ENCODE results near the gene SHISA9. TPM values are rescaled to one million over a fixed set of nuclear protein-coding genes. Genes with fewer than 3 reads are reported as not detected.

The SHISA9 gene
- total RNA-seq, 6 donors from 2014 or later: 0.13 to 1.7 (median 0.20) TPM; not detected in 2

DNA sequence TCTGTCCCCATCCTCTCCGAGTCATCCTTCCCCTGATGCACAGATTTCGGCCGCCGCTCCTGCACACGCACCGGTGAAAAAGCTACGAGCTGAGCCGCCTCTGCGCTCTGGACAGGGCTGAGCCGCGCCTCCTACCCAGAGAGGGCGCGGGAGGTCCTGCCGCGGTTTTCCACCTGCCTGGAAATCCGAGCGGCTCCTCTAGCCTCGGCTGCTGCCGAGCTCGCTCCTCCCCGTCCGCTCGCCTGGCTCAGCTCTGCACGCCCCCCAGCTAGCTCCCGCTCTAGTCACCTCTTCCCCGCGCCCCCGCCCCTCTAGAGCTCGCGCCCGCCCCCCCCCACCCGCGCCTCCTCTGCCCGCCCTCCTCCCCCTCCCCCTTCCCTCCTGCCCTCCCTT is 198 bp upstream of the SHISA9 start:
- DNase-seq (peak in 1 of 2 donors; percentile 62), ATAC-seq (ENCODE audit: low FRiP score in 2 of 2) (no peak)
- Histone ChIP-seq H3K4me3 (no peak overlapping the region), H3K36me3 (no peaks in the 10 kb centered on the region), H3K27me3 (peaks cover 0 to 39% (median 16%) of the 10 kb centered on the region in 4 donors), H3K9me3 (no peaks in the 10 kb centered on the region), H3K4me1 (peaks cover 0 to 33% (median 3%) of the 10 kb centered on the region in 4 donors), H3K27ac (no peak overlapping the region)
- WGBS, 2 donors: 4% methylated on average over 19 of the region's 34 CpGs; no CpG with 5 or more reads in 1 of the 2 donors
- no peak for TF ChIP-seq POLR2A (IDR thresholded peaks at IDR 0.05)

DNA sequence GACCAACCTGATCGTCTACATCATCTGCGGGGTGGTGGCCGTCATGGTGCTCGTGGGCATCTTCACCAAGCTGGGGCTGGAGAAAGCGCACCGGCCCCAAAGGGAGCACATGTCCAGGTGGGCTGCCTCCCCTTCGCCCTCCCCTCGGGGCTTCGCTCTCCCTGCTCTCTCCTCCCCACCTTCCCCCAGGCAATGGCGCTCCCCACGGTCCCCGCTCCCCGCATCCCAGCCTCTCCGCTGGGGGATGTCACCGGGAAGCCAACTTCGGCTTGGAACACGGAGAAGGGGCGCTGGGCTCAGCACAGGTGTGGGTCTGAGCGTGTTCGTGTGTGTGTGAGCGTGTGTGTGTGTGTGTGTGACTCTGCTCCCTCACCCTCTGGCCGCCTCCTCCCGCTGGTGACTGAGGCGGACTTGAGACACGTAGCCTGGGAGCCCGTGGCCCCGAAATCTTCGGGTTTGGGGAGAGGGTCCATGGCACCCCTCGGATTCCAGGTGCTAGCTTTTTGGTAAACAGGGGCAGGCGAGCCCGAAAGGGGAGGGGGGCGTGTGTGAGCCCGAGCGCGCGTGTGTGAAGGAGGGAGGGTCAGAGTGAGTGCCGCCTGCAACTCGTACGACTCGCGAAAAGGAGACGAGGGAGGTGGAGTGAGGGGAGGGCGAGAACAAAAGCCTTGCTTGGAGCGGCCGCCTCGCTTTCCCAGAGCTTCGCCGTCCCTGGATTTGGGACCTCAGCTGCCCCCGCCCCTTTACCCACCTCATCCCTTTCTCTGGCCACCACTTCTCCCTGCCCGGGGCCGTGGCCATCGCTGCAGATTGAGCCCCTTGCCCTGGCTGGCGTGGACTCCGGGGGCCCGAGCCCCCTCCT is 1.3 kb downstream of the SHISA9 start:
- no peaks in the 10 kb centered on the region for H3K9me3 ChIP-seq
- H3K36me3 ChIP-seq: no peaks in the 10 kb centered on the region
- no peak overlapping the region for H3K4me3 ChIP-seq
- peaks cover 0 to 33% (median 3%) of the 10 kb centered on the region in 4 donors for H3K4me1 ChIP-seq
- no peak overlapping the region for H3K27ac ChIP-seq
- WGBS, 2 donors: 2 to 3% methylated on average over 24 to 36 of the region's 55 CpGs
- H3K27me3 ChIP-seq: peaks cover 0 to 39% (median 16%) of the 10 kb centered on the region in 4 donors
- TF ChIP-seq POLR2AphosphoS5 (IDR thresholded peaks at IDR 0.05): no peak
- TF ChIP-seq POLR2A (IDR thresholded peaks at IDR 0.05): no peak
- TF ChIP-seq EP300 (IDR thresholded peaks at IDR 0.05): no peak
- no peak for TF ChIP-seq CTCF (IDR thresholded peaks at IDR 0.05)
- ATAC-seq (ENCODE audit: low FRiP score in 2 of 2) (no peak), DNase-seq (peak in 1 of 2 donors; percentile 68)

DNA sequence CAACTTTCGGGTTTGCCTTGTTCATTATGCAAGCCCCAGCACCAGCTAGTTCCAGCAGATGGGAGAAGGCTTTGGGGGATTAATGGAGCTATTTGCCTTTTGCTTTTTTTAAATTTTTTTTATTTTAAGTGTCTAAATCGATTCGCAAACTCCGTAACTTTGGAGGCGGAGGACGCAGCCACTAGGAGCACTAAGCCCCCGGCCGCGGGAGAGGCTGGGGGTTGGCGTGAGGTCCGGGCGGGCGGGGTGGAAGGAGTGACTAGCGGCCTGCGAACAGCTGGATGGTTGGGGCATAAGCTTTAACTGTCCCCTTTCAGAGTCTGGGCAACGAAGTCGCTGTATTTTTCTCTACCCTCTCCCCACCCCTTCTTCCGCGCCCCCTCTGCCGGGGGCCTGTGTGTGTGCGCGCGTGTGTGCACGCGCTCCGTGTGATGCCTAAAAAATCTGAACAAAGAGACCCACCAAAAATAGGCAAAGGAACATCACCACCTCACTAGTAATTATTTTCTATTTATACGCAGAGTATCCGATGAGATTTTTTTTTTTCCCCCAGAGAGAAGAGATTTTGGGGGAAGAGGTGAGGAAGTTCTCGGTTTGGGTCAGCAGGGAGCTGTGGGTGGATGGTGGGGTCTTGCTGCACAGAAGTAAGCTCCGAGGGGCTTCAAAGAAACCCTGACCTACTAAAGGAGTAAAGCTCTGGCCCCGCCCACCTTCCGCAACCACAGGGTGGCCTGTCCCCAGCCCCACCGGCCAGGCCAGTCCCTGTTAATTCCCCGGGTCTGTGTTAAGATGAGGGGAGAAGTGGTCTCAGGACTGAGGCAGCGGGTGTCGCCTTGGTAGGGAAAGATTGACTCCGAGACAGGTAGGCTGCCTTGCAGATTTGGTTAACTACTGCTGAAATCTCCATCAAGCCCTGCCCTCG is 2.3 kb downstream of the SHISA9 start:
- Histone ChIP-seq H3K9me3 (no peaks in the 10 kb centered on the region), H3K27me3 (peaks cover 0 to 39% (median 16%) of the 10 kb centered on the region in 4 donors), H3K27ac (no peak overlapping the region), H3K36me3 (no peaks in the 10 kb centered on the region), H3K4me1 (peaks cover 0 to 33% (median 3%) of the 10 kb centered on the region in 4 donors), H3K4me3 (no peak overlapping the region)
- TF ChIP-seq POLR2AphosphoS5 (IDR thresholded peaks at IDR 0.05) (no peak), CTCF (IDR thresholded peaks at IDR 0.05) (no peak), POLR2A (IDR thresholded peaks at IDR 0.05) (no peak), EP300 (IDR thresholded peaks at IDR 0.05) (no peak)
- WGBS, 2 donors: 4 to 5% methylated on average over 35 to 38 of the region's 38 CpGs
- peak in 1 of 2 donors; percentile 30 for ATAC-seq (ENCODE audit: low FRiP score in 2 of 2)
- peak in 1 of 2 donors; percentile 50 for DNase-seq

DNA sequence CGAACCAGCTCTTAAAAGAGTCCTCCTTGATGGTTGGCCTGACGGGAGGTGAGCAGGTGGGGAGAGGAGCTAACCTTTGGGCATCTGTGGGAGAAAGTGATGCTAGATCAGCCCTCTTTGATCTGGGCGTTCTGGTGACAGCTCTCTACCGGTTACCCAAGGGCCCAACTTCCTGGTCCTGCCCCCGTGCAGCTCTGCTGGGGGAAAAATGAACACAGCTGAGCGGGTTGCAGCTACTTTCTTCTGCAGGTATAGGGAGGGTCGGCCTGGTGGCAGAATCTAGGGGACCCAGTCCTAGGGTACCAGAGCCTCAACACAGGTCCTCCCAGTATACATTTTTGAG is 2.9 kb downstream of the SHISA9 start:
- Histone ChIP-seq H3K36me3 (no peaks in the 10 kb centered on the region), H3K4me3 (no peak overlapping the region), H3K9me3 (no peaks in the 10 kb centered on the region), H3K4me1 (peaks cover 0 to 33% (median 3%) of the 10 kb centered on the region in 4 donors), H3K27me3 (peaks cover 0 to 39% (median 16%) of the 10 kb centered on the region in 4 donors), H3K27ac (no peak overlapping the region)
- ATAC-seq (ENCODE audit: low FRiP score in 2 of 2) (no peak), DNase-seq (no peak)
- TF ChIP-seq CTCF (IDR thresholded peaks at IDR 0.05): no peak
- no peak for TF ChIP-seq EP300 (IDR thresholded peaks at IDR 0.05)
- TF ChIP-seq POLR2A (IDR thresholded peaks at IDR 0.05): no peak
- TF ChIP-seq POLR2AphosphoS5 (IDR thresholded peaks at IDR 0.05): no peak
- 14 to 17% methylated on average over 6 to 7 of the region's 7 CpGs for WGBS, 2 donors

- Histone ChIP-seq H3K9me3 (no peaks in the 10 kb centered on the region), H3K27me3 (peaks cover 0 to 30% (median 12%) of the 10 kb centered on the region in 4 donors), H3K4me3 (no peak overlapping the region), H3K4me1 (peaks cover 0 to 29% (median 3%) of the 10 kb centered on the region in 4 donors), H3K27ac (no peak overlapping the region), H3K36me3 (no peaks in the 10 kb centered on the region)
- ATAC-seq (ENCODE audit: low FRiP score in 2 of 2): no peak
- WGBS, 2 donors: 63 to 67% methylated on average over 5 of the region's 5 CpGs
- no peak for TF ChIP-seq POLR2A (IDR thresholded peaks at IDR 0.05)
- no peak for TF ChIP-seq POLR2AphosphoS5 (IDR thresholded peaks at IDR 0.05)
- no peak for TF ChIP-seq EP300 (IDR thresholded peaks at IDR 0.05)
- no peak for TF ChIP-seq CTCF (IDR thresholded peaks at IDR 0.05)
- DNase-seq: no peak
These were observed 4.9 kb downstream of the SHISA9 start for GRCh38 chr16:12906271-12906670.
